ENCODE results near the gene GABARAPL1.

GRCh38 chr12:10272467-10272866 is 59.8 kb downstream of the GABARAPL1 start:
- TF ChIP-seq CTCF (IDR thresholded peaks at IDR 0.05), result no peak
- no peak for TF ChIP-seq POLR2A (IDR thresholded peaks at IDR 0.05)

Measured in Peyer's patch (tissue), 4 donors.